ENCODE measurements around the gene BSDC1.

DNA sequence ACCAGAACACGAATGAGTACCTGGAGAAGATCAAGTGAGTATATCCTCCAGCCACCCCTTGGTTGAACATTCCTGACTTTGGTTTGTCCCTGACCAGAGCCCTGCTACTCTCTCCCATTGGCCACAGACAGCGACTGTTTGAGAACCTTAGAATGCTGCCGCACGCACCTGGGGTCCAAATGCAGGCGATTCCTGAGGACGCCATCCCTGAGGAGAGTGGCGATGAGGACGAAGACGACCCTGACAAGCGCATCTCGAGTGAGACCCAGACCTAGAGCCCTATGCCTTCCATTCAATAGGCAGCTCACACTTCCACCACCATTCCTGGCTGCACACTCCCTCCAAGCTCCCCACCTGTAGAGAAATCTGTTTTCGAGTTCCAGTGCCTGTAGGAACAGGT is 62.7 kb downstream of the BSDC1 start:
- TF ChIP-seq CTCF (conservative IDR thresholded peaks at IDR 0.05) = no peak
- TF ChIP-seq ZFX (IDR thresholded peaks at IDR 0.05) = no peak
